PC-9 (cell line): Measurements from ENCODE around the gene AOC1.

Experiments used
- EZH2 ChIP-seq: fragments of 200-600 bp; sonication (generic); IDR thresholded peaks from 2 replicates; pipeline ENCODE4 v1.8.0; 2017; ENCODE audit warnings: antibody characterized with exemption, low read depth
- TF ChIP-seq, protein P1 (sequence below): fragments of 200-600 bp; sonication (generic); conservative IDR thresholded peaks from 2 replicates; pipeline ENCODE4 v1.6.1; 2017; ENCODE audit warnings: mixed run types, antibody characterized with exemption, mild to moderate bottlenecking, moderate library complexity

DNA sequence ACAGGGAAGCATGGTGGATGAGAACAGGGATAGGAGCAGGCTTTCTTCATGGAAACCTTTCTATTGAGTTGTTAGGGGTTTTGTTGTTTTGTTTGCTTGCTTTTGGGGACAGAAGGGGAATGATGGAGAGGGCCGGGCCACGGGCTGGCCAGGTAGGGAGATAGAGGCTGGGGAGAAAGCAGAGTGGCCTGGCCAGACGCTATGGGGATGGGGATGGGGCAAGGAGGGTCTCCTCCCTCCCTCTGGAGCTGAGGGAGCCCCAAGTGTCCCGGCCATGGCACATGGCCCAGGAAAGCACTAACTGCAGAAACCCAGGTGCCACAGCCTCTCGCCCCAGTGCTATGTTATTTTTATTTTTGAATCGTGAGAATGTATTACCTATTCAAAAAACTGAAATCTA lies 10.0 kb downstream of the AOC1 start:
- TF ChIP-seq, protein P1, sequence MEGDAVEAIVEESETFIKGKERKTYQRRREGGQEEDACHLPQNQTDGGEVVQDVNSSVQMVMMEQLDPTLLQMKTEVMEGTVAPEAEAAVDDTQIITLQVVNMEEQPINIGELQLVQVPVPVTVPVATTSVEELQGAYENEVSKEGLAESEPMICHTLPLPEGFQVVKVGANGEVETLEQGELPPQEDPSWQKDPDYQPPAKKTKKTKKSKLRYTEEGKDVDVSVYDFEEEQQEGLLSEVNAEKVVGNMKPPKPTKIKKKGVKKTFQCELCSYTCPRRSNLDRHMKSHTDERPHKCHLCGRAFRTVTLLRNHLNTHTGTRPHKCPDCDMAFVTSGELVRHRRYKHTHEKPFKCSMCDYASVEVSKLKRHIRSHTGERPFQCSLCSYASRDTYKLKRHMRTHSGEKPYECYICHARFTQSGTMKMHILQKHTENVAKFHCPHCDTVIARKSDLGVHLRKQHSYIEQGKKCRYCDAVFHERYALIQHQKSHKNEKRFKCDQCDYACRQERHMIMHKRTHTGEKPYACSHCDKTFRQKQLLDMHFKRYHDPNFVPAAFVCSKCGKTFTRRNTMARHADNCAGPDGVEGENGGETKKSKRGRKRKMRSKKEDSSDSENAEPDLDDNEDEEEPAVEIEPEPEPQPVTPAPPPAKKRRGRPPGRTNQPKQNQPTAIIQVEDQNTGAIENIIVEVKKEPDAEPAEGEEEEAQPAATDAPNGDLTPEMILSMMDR, result no peak
- no peak for TF ChIP-seq EZH2
